HCT116 (cell line): ENCODE measurements around the gene CDK19. TPM values are rescaled to one million over a fixed set of nuclear protein-coding genes. Genes with fewer than 3 reads are reported as not detected.

ENCODE experiments used
- ATAC-seq: fragments of 200-7000 bp; cut with Tn5 transposase; 2 replicates; pipeline ENCODE4 v1.9.1; 2020; ENCODE audit warnings: mild to moderate bottlenecking, moderate library complexity
- BruUV-seq: library from RNA; stranded (reverse); fragments of 400-500 nt; replicated peaks from 2 replicates; lab custom pipeline; 2021; lab: Mats Ljungman, UMichigan
- CTCF ChIA-PET: fragments of 300-600 bp; sonication (Branson Sonifier 250); formaldehyde crosslinking; loops from one replicate; lab custom pipeline; 2021; ENCODE audit warnings: antibody characterized with exemption; lab: Charles Lee
- POLR2A ChIA-PET: fragments of 300-600, 350-600 bp; sonication (Branson Sonifier 250); formaldehyde crosslinking; loops from one replicate; lab custom pipeline; 2021; ENCODE audit warnings: antibody characterized with exemption; lab: Charles Lee
- RAD21 ChIA-PET, 2 experiments: fragments of 300-600 bp; sonication (Branson Sonifier 250); formaldehyde crosslinking; loops; one replicate each; lab custom pipeline; 2023; ENCODE audit warnings: low total read pairs in 2 of 2; ENCODE audit not compliant: uncharacterized antibody in 2 of 2, unreplicated experiment in 2 of 2, low non-redundant PET in 1 of 2; lab: Charles Lee
- DNase-seq: peaks from one replicate; pipeline ENCODE4 v3.0.0-alpha.2; 2010; ENCODE audit warnings: low read depth, low spot score
- H2AFZ ChIP-seq: fragments of 200-600 bp; shearing (Covaris generic), sonication (generic); 2 replicates; pipeline ENCODE4 v1.6.1; 2017; ENCODE audit warnings: low read depth, mixed run types, mixed read lengths, antibody characterized with exemption, low read length; ENCODE audit not compliant: poor library complexity, severe bottlenecking
- H3K27ac ChIP-seq: 2 replicates; pipeline ENCODE4 v1.5.1; 2012; ENCODE audit warnings: low read depth, low read length
- H3K27me3 ChIP-seq: fragments of 200-600 bp; sonication (generic); 2 replicates; pipeline ENCODE4 v1.6.1; 2016; ENCODE audit warnings: mixed run types, low read length, mixed read lengths; ENCODE audit not compliant: insufficient read depth
- H3K36me3 ChIP-seq, 2 experiments: fragments of 200-500 bp in 1 of 2; fragments of 200-600 bp in 1 of 2; sonication (Bioruptor generic) in 1 of 2; sonication (generic) in 1 of 2; 2 replicates each; pipeline versions ENCODE4 v1.5.1 to v1.6.1; 2014 to 2016; ENCODE audit warnings: low read length in 2 of 2, inconsistent platforms in 1 of 2, mixed read lengths in 1 of 2, mixed run types in 1 of 2; ENCODE audit not compliant: insufficient read depth in 2 of 2, control insufficient read depth in 1 of 2
- H3K4me1 ChIP-seq, 2 experiments: fragments of 200-600 bp in 1 of 2; sonication (generic) in 1 of 2; 2 replicates each; pipeline versions ENCODE4 v1.5.1 to v1.6.1; 2012 to 2017; ENCODE audit warnings: low read length in 2 of 2, inconsistent platforms in 1 of 2, mild to moderate bottlenecking in 1 of 2, mixed read lengths in 1 of 2, mixed run types in 1 of 2, moderate library complexity in 1 of 2; ENCODE audit not compliant: insufficient read depth in 2 of 2, control insufficient read depth in 1 of 2
- H3K4me2 ChIP-seq: fragments of 200-600 bp; sonication (generic); 2 replicates; pipeline ENCODE4 v1.6.1; 2017; ENCODE audit warnings: mixed run types, low read length, mixed read lengths
- H3K4me3 ChIP-seq, 2 experiments: fragments of 200-600 bp in 1 of 2; sonication (generic) in 1 of 2; replicated peaks in 1 of 2; 2 replicates each; pipeline ENCODE4 v1.5.1; 2011 to 2016; ENCODE audit warnings: low read length in 2 of 2, control low read depth in 1 of 2, low read depth in 1 of 2, mild to moderate bottlenecking in 1 of 2, mixed read lengths in 1 of 2, mixed run types in 1 of 2
- H3K79me2 ChIP-seq: fragments of 200-600 bp; sonication (generic); 2 replicates; pipeline ENCODE4 v1.6.1; 2017; ENCODE audit warnings: mild to moderate bottlenecking, mixed run types, low read length, moderate library complexity, mixed read lengths; ENCODE audit not compliant: insufficient read depth
- H3K9ac ChIP-seq: fragments of 200-600 bp; sonication (generic); 2 replicates; pipeline ENCODE4 v1.6.1; 2016; ENCODE audit warnings: low read length, mixed read lengths
- H3K9me2 ChIP-seq: fragments of 200-600 bp; sonication (generic), shearing (Covaris generic); 2 replicates; pipeline ENCODE4 v1.6.1; 2017; ENCODE audit warnings: mixed run types, mild to moderate bottlenecking, moderate library complexity; ENCODE audit not compliant: insufficient read depth
- H3K9me3 ChIP-seq, 2 experiments: fragments of 200-500 bp in 1 of 2; fragments of 200-600 bp in 1 of 2; sonication (Bioruptor generic) in 1 of 2; sonication (generic) in 1 of 2; 2 replicates each; pipeline ENCODE4 v1.6.1; 2014 to 2017; ENCODE audit warnings: low read length in 2 of 2, mixed read lengths in 2 of 2, inconsistent platforms in 1 of 2, low read depth in 1 of 2, mild to moderate bottlenecking in 1 of 2, mixed run types in 1 of 2, moderate library complexity in 1 of 2; ENCODE audit not compliant: control insufficient read depth in 1 of 2, insufficient read depth in 1 of 2
- H4K20me1 ChIP-seq: fragments of 200-600 bp; sonication (generic), shearing (Covaris generic); 2 replicates; pipeline ENCODE4 v1.6.1; 2017; ENCODE audit warnings: mixed run types, mild to moderate bottlenecking, moderate library complexity; ENCODE audit not compliant: insufficient read depth
- CBX3 ChIP-seq: IDR thresholded peaks from 2 replicates; pipeline ENCODE4 v1.6.1; 2012; ENCODE audit warnings: low read depth
- CTCF ChIP-seq, 3 experiments: fragments of 200-600 bp in 1 of 3; sonication (generic) in 1 of 3; IDR thresholded peaks in 2 of 3; conservative IDR thresholded peaks in 1 of 3; 2 replicates each; pipeline ENCODE4 v1.5.1; 2012 to 2017; ENCODE audit warnings: low read depth in 2 of 3, low read length in 2 of 3, antibody characterized with exemption in 1 of 3, borderline replicate concordance in 1 of 3, control low read depth in 1 of 3, mild to moderate bottlenecking in 1 of 3, mixed read lengths in 1 of 3, mixed run types in 1 of 3, moderate library complexity in 1 of 3; ENCODE audit not compliant: insufficient read depth in 1 of 3
- FOSL1 ChIP-seq: IDR thresholded peaks from 2 replicates; pipeline ENCODE4 v1.6.1; 2012; ENCODE audit warnings: low read depth
- MAX ChIP-seq: IDR thresholded peaks from 2 replicates; pipeline ENCODE4 v1.6.1; 2012
- POLR2A ChIP-seq: IDR thresholded peaks from 2 replicates; pipeline ENCODE4 v1.7.0; 2011; ENCODE audit warnings: borderline replicate concordance; ENCODE audit not compliant: insufficient read depth, insufficient read length; ENCODE audit errors: extremely low read depth
- RAD21 ChIP-seq: IDR thresholded peaks from 2 replicates; pipeline ENCODE4 v1.6.1; 2012; ENCODE audit warnings: low read depth, mild to moderate bottlenecking
- SIN3A ChIP-seq: IDR thresholded peaks from 2 replicates; pipeline ENCODE4 v1.6.1; 2012; ENCODE audit warnings: low read depth
- SP1 ChIP-seq: IDR thresholded peaks from 2 replicates; pipeline ENCODE4 v1.6.1; 2012; ENCODE audit warnings: low read depth
- TCF7L2 ChIP-seq: IDR thresholded peaks from 2 replicates; pipeline ENCODE4 v1.7.0; 2011; ENCODE audit warnings: borderline replicate concordance, inconsistent platforms; ENCODE audit not compliant: insufficient read depth, insufficient read length; ENCODE audit errors: extremely low read depth
- YY1 ChIP-seq: IDR thresholded peaks from 2 replicates; pipeline ENCODE4 v1.6.1; 2011; ENCODE audit warnings: low read length, low read depth, moderate library complexity, mild to moderate bottlenecking; ENCODE audit not compliant: insufficient replicate concordance; ENCODE audit errors: extremely low read depth
- ZBTB33 ChIP-seq: IDR thresholded peaks from 2 replicates; pipeline ENCODE4 v1.6.1; 2011; ENCODE audit warnings: mild to moderate bottlenecking, low read length, moderate library complexity; ENCODE audit not compliant: insufficient replicate concordance; ENCODE audit errors: extremely low read depth
- ZFX ChIP-seq: fragments of 450-650 bp; IDR thresholded peaks from 2 replicates; pipeline ENCODE4 v1.6.1; 2017
- intact Hi-C: fragments of 100-400 bp; cut with micrococcal nuclease; formaldehyde crosslinking; loops from 2 replicates; pipeline ENCODE4 v1.10.0; 2022
- total RNA-seq: library from RNA; stranded (reverse); gene quantifications from one replicate; pipeline ENCODE4 v1.2.1, GENCODE V29; 2021; ENCODE audit not compliant: unreplicated experiment

Gene CDK19
- total RNA-seq, 1 experiment from 2014 or later: 20.0 TPM

- H3K27me3 ChIP-seq: no peaks in the 10 kb centered on the region
- intact Hi-C loops: no loop called here
- H3K27ac ChIP-seq: no peak overlapping the region
- no peaks in the 10 kb centered on the region for H3K79me2 ChIP-seq
- no peak overlapping the region for H3K4me2 ChIP-seq
- ATAC-seq: no peak
- ChIA-PET CTCF (no interaction called here), RAD21 (interaction anchor here in 1 of 2 experiments (0.6 kb wide), 1 partner anchor 9 kb away, joined by 3 read pairs; no protein-coding TSS in a partner anchor)
- no peaks in the 10 kb centered on the region for H4K20me1 ChIP-seq
- no peaks in the 10 kb centered on the region for H3K9me2 ChIP-seq
- H3K4me3 ChIP-seq: no peak overlapping the region
- no TSS peak for BruUV-seq
- TF ChIP-seq CBX3 (no peak), ZFX (no peak), FOSL1 (no peak), ZBTB33 (no peak), POLR2A (no peak), TCF7L2 (no peak), SIN3A (no peak), YY1 (no peak), SP1 (no peak), RAD21 (no peak), MAX (no peak), CTCF (IDR thresholded peaks at IDR 0.05 in 2 of 3, conservative IDR thresholded peaks at IDR 0.05 in 1 of 3; ENCODE audit: borderline replicate concordance in 1 of 3, insufficient read depth in 1 of 3, low read depth in 2 of 3, low read length in 2 of 3) (no peak)
- TF ChIP-seq, all 23 proteins: peak for 0
- DNase-seq: no peak
- H3K36me3 ChIP-seq: no peaks in the 10 kb centered on the region
- POLR2A ChIA-PET: no interaction called here
- no peak overlapping the region for H2AFZ ChIP-seq
- peaks cover 7 to 11% of the 10 kb centered on the region in 2 experiments for H3K4me1 ChIP-seq
- no peaks in the 10 kb centered on the region for H3K9me3 ChIP-seq
- no peak overlapping the region for H3K9ac ChIP-seq
These were observed 250.4 kb downstream of the CDK19 start for GRCh38 chr6:110564703-110565421.
